ENCODE data around the gene ZMIZ1.

ZMIZ1 gene

DNA sequence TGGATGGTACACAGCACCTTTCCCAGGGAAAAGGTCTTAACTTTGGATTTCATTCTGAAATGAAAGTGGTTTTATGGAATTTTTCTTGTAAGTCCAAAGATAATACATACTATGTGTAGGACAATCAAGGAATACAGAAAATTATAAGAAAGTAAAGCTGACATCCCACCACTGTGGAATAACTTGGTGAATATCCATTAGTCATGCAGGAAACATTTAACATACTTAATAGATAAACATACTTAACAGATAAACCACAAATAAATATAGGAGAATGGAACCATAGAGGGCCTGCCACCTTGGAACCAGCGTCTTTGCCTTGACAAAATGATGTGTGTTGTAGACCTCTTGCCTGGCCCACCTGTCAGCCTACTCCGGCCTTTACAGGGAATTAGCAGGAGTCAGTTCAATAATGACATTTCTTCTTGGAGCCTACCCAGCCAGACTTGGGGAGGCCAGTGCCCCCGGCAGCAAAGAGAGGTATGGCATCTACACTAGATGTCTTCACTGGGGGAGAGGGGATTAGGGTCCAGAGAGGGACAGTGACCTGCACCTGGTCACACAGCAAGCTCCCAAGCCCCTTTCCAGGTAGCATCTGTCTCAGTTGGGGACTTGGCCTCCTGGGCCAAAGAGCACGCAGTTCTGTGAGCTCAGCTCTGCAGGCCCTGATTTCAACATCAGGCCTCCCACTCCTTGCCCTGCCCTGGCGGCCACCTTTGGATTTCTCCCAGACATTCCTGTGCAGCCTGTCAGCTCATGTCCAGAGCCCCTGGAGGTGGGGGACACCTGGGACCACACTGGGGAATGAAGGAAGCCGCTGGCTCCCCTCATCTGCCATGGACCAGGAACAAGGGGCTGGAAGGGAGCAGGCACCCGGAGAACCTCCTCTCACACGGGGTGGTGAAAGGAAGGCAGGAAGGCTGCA, 165.9 kb downstream of the ZMIZ1 start:
- Histone ChIP-seq H3K4me3 (ENCODE audit: low read depth, low read length) (no peak overlapping the region), H3K36me3 (replicated peaks) (no peaks in the 10 kb centered on the region), H3K27me3 (replicated peaks) (no peaks in the 10 kb centered on the region), H3K27ac (no peak overlapping the region)
- in situ Hi-C loops (cut with HindIII; ENCODE audit: low pct_ligation_motif_present, low sequenced_read_pairs): no loop called here
- DNase-seq: no peak
- TF ChIP-seq, protein P1, sequence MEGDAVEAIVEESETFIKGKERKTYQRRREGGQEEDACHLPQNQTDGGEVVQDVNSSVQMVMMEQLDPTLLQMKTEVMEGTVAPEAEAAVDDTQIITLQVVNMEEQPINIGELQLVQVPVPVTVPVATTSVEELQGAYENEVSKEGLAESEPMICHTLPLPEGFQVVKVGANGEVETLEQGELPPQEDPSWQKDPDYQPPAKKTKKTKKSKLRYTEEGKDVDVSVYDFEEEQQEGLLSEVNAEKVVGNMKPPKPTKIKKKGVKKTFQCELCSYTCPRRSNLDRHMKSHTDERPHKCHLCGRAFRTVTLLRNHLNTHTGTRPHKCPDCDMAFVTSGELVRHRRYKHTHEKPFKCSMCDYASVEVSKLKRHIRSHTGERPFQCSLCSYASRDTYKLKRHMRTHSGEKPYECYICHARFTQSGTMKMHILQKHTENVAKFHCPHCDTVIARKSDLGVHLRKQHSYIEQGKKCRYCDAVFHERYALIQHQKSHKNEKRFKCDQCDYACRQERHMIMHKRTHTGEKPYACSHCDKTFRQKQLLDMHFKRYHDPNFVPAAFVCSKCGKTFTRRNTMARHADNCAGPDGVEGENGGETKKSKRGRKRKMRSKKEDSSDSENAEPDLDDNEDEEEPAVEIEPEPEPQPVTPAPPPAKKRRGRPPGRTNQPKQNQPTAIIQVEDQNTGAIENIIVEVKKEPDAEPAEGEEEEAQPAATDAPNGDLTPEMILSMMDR (IDR thresholded peaks at IDR 0.05; ENCODE audit: low read depth, low read length, missing control alignments): no peak

DNA sequence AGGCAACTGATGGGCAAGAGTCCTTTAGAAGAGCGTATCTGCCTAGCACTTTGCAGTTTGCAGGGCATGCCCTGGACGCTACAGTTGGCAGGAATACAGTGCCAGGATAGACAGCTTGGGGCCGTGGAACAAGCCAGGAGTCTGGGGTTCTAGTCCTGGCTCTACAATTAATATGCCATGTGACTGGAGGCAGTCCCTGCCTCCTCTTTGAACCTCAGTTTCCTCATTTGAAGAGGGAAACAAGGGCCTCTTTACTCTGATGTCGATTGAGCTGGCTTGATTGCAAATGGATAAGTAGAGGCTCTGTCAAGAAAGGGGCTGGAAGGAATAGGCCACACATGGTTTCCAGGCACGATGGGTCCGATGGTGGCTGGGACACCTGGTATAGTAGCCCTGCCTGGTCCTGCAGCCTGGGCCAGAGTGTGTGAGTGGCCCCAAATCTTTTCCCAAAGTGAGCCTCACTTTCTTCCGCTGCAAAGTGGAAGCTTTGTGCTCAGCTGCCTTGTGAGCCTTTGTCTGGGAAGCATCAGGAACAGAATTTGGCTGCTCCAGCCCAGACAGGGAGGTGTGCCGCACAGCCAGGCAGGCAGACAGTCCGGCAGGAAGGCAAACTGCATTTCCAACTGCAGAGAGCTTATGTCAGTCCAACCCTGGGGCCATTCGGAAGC, 167.1 kb downstream of the ZMIZ1 start:
- in situ Hi-C loops (cut with HindIII; ENCODE audit: low pct_ligation_motif_present, low sequenced_read_pairs): no loop called here
- no peak overlapping the region for H3K4me3 ChIP-seq (ENCODE audit: low read depth, low read length)
- no peaks in the 10 kb centered on the region for H3K36me3 ChIP-seq (replicated peaks)
- H3K27me3 ChIP-seq (replicated peaks): no peaks in the 10 kb centered on the region
- TF ChIP-seq, protein P1 (IDR thresholded peaks at IDR 0.05; ENCODE audit: low read depth, low read length, missing control alignments): no peak
- no peak overlapping the region for H3K27ac ChIP-seq
- no peak for DNase-seq

DNA sequence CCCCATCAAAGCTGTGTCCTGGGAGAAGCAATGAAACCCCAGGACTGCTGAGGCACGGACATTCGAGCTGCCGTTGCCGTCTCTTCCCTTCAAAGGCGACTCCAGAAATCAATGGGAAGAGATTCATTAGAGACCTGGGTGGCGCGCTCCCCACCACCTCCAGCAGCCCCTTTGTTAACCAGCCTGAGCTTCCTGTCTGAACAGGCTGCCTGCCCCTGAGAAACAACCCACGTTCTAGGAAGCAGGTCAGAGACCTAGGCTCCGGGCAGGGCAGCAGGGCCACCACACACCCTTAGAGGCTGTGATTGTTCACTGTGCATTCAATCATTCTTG, 167.6 kb downstream of the ZMIZ1 start:
- in situ Hi-C loops (cut with HindIII; ENCODE audit: low pct_ligation_motif_present, low sequenced_read_pairs): no loop called here
- no peak overlapping the region for H3K4me3 ChIP-seq (ENCODE audit: low read depth, low read length)
- H3K27ac ChIP-seq: no peak overlapping the region
- H3K27me3 ChIP-seq (replicated peaks): no peaks in the 10 kb centered on the region
- no peak for DNase-seq
- TF ChIP-seq, protein P1 (IDR thresholded peaks at IDR 0.05; ENCODE audit: low read depth, low read length, missing control alignments): no peak
- H3K36me3 ChIP-seq (replicated peaks): no peaks in the 10 kb centered on the region

DNA sequence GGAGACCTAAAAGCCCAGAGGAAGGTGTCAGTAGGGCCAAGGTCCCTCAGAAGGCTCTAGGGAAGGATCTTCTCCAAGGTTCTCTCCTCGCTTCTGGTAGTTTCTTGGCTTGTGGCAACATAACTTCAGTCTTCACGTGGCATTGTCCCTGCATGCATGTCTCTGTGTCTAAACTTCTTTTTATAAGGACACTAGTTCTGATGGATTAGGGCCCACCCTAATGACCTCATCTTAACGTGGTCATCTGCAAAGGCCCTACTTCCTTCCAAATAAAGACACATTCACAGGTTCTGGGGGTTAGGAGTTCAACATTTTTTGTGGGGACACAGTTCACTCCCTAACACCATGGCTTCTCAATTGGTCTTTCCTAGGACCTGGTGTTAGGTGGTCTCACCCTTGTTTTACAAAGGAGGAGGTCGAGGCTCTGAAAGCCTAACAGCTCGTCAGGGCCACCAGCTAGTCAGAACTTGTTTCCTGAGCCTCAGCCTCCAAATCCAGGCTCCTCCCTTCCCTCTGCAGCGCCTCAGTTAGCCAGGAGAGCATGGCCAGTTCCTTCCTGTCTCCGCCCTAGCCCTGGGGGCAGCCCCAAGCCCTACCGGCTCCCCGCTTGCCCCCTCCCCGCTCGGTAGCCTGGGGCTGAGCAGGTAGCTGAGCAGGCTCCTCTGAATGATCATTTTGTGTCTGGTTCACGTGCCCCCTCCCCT, 168.8 kb downstream of the ZMIZ1 start:
- no peak overlapping the region for H3K27ac ChIP-seq
- no peaks in the 10 kb centered on the region for H3K27me3 ChIP-seq (replicated peaks)
- H3K4me3 ChIP-seq (ENCODE audit: low read depth, low read length): no peak overlapping the region
- TF ChIP-seq, protein P1 (IDR thresholded peaks at IDR 0.05; ENCODE audit: low read depth, low read length, missing control alignments): no peak
- in situ Hi-C loops (cut with HindIII; ENCODE audit: low pct_ligation_motif_present, low sequenced_read_pairs): no loop called here
- DNase-seq: no peak
- H3K36me3 ChIP-seq (replicated peaks): no peaks in the 10 kb centered on the region

DNA sequence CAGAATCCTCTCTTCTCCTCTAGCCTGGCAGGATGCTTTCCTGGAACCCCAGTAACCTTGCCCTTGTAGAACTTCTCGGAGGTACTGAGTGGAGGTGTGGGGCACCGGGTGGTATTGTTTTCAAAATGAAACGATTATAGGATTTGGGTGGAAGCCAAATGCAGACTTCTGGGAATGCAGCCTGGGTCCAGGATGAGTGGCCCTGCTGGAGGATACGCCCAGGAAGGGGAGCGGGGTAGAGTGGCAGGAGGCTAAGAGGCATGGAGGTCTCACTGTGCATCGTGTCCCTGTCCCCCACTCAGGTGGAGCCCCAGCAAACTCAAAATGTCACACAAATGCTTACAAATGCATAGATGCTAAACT, 169.4 kb downstream of the ZMIZ1 start:
- H3K4me3 ChIP-seq (ENCODE audit: low read depth, low read length): no peak overlapping the region
- in situ Hi-C loops (cut with HindIII; ENCODE audit: low pct_ligation_motif_present, low sequenced_read_pairs): no loop called here
- TF ChIP-seq, protein P1 (IDR thresholded peaks at IDR 0.05; ENCODE audit: low read depth, low read length, missing control alignments): no peak
- no peak overlapping the region for H3K27ac ChIP-seq
- no peaks in the 10 kb centered on the region for H3K36me3 ChIP-seq (replicated peaks)
- DNase-seq: no peak
- H3K27me3 ChIP-seq (replicated peaks): no peaks in the 10 kb centered on the region

Data from brain microvascular endothelial cell (primary cell).